SK-N-SH (cell line): ENCODE results near the gene SLC17A5. TPM values are rescaled to one million over a fixed set of nuclear protein-coding genes. Genes with fewer than 3 reads are reported as not detected.

Experiments
- CTCF ChIA-PET: fragments of 300-600, 350-600 bp; formaldehyde crosslinking; extraction: SDS; loops from one replicate; lab custom pipeline; 2021; lab: Yijun Ruan, JAX
- POLR2A ChIA-PET: fragments of 350-600 bp; sonication (Branson Sonifier 250); formaldehyde crosslinking; extraction: SDS; loops from one replicate; lab custom pipeline; 2020; ENCODE audit warnings: antibody characterized with exemption, inconsistent platforms; lab: Yijun Ruan, JAX
- DNase-seq: peaks from one replicate; pipeline ENCODE4 v3.0.0; 2012
- H2AFZ ChIP-seq: fragments of 200-600 bp; sonication (generic); 2 replicates; pipeline ENCODE4 v1.8.1; 2016; ENCODE audit warnings: antibody characterized with exemption, mild to moderate bottlenecking, low read depth
- H3F3A ChIP-seq: fragments of 200-600 bp; sonication (generic); replicated peaks from 2 replicates; pipeline ENCODE3; 2016; ENCODE audit warnings: antibody characterized with exemption, mild to moderate bottlenecking; ENCODE audit not compliant: insufficient read depth
- H3K27ac ChIP-seq, 2 experiments: fragments of 200-500 bp in 1 of 2; fragments of 200-600 bp in 1 of 2; sonication (Bioruptor generic) in 1 of 2; sonication (generic), shearing (Covaris generic) in 1 of 2; 2 replicates each; pipeline versions ENCODE4 v1.5.1 to v1.6.1; 2014 to 2016; ENCODE audit warnings: low read depth in 2 of 2, inconsistent platforms in 1 of 2, low read length in 1 of 2, mild to moderate bottlenecking in 1 of 2, mixed read lengths in 1 of 2
- H3K27me3 ChIP-seq: fragments of 200-600 bp; sonication (generic), shearing (Covaris generic); 2 replicates; pipeline ENCODE4 v1.6.1; 2016; ENCODE audit warnings: mixed run types; ENCODE audit not compliant: insufficient read depth
- H3K36me3 ChIP-seq, 2 experiments: fragments of 200-500 bp in 1 of 2; fragments of 200-600 bp in 1 of 2; sonication (Bioruptor generic) in 1 of 2; sonication (generic) in 1 of 2; replicated peaks in 1 of 2; 2 replicates each; pipeline versions ENCODE3 to v1.5.1; 2014 to 2016; ENCODE audit warnings: low read length in 1 of 2, mild to moderate bottlenecking in 1 of 2; ENCODE audit not compliant: insufficient read depth in 2 of 2, control insufficient read depth in 1 of 2
- H3K4me1 ChIP-seq, 2 experiments: fragments of 200-500 bp in 1 of 2; fragments of 200-600 bp in 1 of 2; sonication (Bioruptor generic) in 1 of 2; sonication (generic), shearing (Covaris generic) in 1 of 2; 2 replicates each; pipeline versions ENCODE4 v1.5.1 to v1.6.1; 2014 to 2016; ENCODE audit warnings: low read depth in 1 of 2, low read length in 1 of 2, mixed run types in 1 of 2; ENCODE audit not compliant: insufficient read depth in 2 of 2, control insufficient read depth in 1 of 2
- H3K4me2 ChIP-seq: fragments of 200-600 bp; sonication (generic), shearing (Covaris generic); 2 replicates; pipeline ENCODE4 v1.6.1; 2017; ENCODE audit warnings: mixed run types
- H3K4me3 ChIP-seq, 2 experiments: fragments of 200-500 bp in 1 of 2; fragments of 200-600 bp in 1 of 2; sonication (Bioruptor generic) in 1 of 2; sonication (generic), shearing (Covaris generic) in 1 of 2; 2 replicates each; pipeline versions ENCODE4 v1.5.1 to v1.8.1; 2014 to 2016; ENCODE audit warnings: low read depth in 2 of 2, inconsistent platforms in 1 of 2, low read length in 1 of 2, mild to moderate bottlenecking in 1 of 2, mixed read lengths in 1 of 2, moderate library complexity in 1 of 2
- H3K79me2 ChIP-seq: fragments of 200-600 bp; sonication (generic); 2 replicates; pipeline ENCODE4 v1.8.1; 2017; ENCODE audit warnings: mild to moderate bottlenecking; ENCODE audit not compliant: insufficient read depth
- H3K9ac ChIP-seq: fragments of 200-600 bp; sonication (generic); 2 replicates; pipeline ENCODE4 v1.6.1; 2017; ENCODE audit warnings: mixed run types
- H3K9me2 ChIP-seq: fragments of 200-600 bp; sonication (generic); 2 replicates; pipeline ENCODE4 v1.6.1; 2017; ENCODE audit warnings: mixed run types
- H3K9me3 ChIP-seq: fragments of 200-600 bp; sonication (generic); 2 replicates; pipeline ENCODE4 v1.6.1; 2017; ENCODE audit warnings: mixed run types, mild to moderate bottlenecking, moderate library complexity
- H4K20me1 ChIP-seq: fragments of 200-600 bp; sonication (generic); 2 replicates; pipeline ENCODE4 v1.6.1; 2017; ENCODE audit warnings: mild to moderate bottlenecking, mixed run types; ENCODE audit not compliant: insufficient read depth
- EP300 ChIP-seq, 2 experiments: IDR thresholded peaks; 2 replicates each; pipeline versions ENCODE4 v1.4.0 to v1.6.1; 2012; ENCODE audit warnings: borderline replicate concordance in 1 of 2, low read depth in 1 of 2, low read length in 1 of 2
- FOXJ3 ChIP-seq: sonication (generic); formaldehyde crosslinking; IDR thresholded peaks from 2 replicates; pipeline ENCODE4 v1.5.1; 2020; ENCODE audit warnings: mild to moderate bottlenecking, missing genetic modification reagents
- FOXM1 ChIP-seq: IDR thresholded peaks from 2 replicates; pipeline ENCODE4 v1.4.0; 2012; ENCODE audit warnings: low read depth, mild to moderate bottlenecking
- GABPA ChIP-seq: IDR thresholded peaks from 2 replicates; pipeline ENCODE4 v1.4.0; 2012; ENCODE audit warnings: low read depth, mild to moderate bottlenecking
- NRF1 ChIP-seq: IDR thresholded peaks from 2 replicates; pipeline ENCODE4 v1.6.1; 2012; ENCODE audit warnings: low read depth, mild to moderate bottlenecking, low read length
- REST ChIP-seq: IDR thresholded peaks from 2 replicates; pipeline ENCODE4 v1.6.1; 2012; ENCODE audit warnings: mild to moderate bottlenecking, low read depth, low read length, moderate library complexity
- RFX5 ChIP-seq: IDR thresholded peaks from 2 replicates; pipeline ENCODE4 v1.6.1; 2012; ENCODE audit warnings: mild to moderate bottlenecking, improper control_type of control experiment, low read length
- RXRA ChIP-seq: IDR thresholded peaks from 2 replicates; pipeline ENCODE4 v1.4.0; 2012; ENCODE audit warnings: low read depth, mild to moderate bottlenecking, borderline replicate concordance
- SMC3 ChIP-seq: IDR thresholded peaks from 2 replicates; pipeline ENCODE4 v1.6.1; 2012; ENCODE audit warnings: low read depth, low read length, improper control_type of control experiment
- YY1 ChIP-seq: IDR thresholded peaks from 2 replicates; pipeline ENCODE4 v1.4.0; 2012; ENCODE audit warnings: low read depth, mild to moderate bottlenecking
- WGBS: methylation state at CpG from one replicate; pipeline ENCODE4 v1.1.6; 2017; ENCODE audit warnings: low lambda C conversion rate; 5-methylcytosine and 5-hydroxymethylcytosine counted together
- polyA plus RNA-seq, 3 experiments: library from polyadenylated mRNA; depleted of rRNA; stranded (reverse); fragments of >200 nt; gene quantifications; 2 replicates each; pipeline ENCODE4 v1.2.3, GENCODE V29; 2012
- TF ChIP-seq, protein P1 (sequence below): IDR thresholded peaks from 2 replicates; pipeline ENCODE4 v1.4.0; 2012; ENCODE audit warnings: low read depth, borderline replicate concordance
- TF ChIP-seq, protein P2 (sequence below): IDR thresholded peaks from 2 replicates; pipeline ENCODE4 v1.4.0; 2012; ENCODE audit warnings: low read depth

Gene SLC17A5
- polyA plus RNA-seq, 1 of the 3 experiments (the other 2 are of a cell fraction): 9.2 TPM

DNA sequence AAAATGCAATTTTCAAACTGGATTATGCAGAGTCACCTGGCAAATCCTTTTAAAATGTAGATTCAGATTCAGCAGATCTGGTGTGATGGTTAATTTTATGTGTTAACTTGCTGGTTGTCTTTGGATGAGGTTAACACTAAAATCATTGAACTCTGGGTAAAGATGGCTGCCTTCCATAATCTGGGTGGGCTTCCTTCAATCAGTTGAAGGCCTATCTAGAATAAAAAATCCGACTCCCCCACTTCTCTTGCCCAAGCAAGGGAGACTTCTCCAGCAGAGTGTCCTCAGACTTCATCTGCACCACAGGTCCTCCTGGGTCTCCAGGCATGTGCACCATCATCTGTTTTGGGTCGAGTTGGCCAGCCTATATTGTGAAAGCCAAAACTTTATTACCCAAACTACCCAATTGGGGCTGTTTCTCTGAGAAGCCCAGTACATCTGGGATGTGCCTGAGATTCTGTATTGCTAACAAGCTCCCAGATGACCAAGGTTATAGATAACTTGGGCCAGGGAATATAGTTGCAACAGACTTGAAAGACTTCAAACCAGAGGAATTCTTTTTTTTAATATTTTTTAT lies 1.6 kb upstream of the SLC17A5 start:
- Histone ChIP-seq H3K4me1 (peaks cover 0 to 3% of the 10 kb centered on the region in 2 experiments; a peak in 2 of 4 replicates), H3K9me3 (no peaks in the 10 kb centered on the region), H3K36me3 (no peaks in the 10 kb centered on the region), H3K27me3 (no peaks in the 10 kb centered on the region), H3K9me2 (no peaks in the 10 kb centered on the region), H4K20me1 (no peaks in the 10 kb centered on the region), H3K4me3 (no peak overlapping the region), H3F3A (peaks cover 5% of the 10 kb centered on the region), H2AFZ (no peak overlapping the region), H3K9ac (no peak overlapping the region), H3K4me2 (peak overlapping the region; percentile 83), H3K27ac (no peak overlapping the region), H3K79me2 (no peaks in the 10 kb centered on the region)
- 58% methylated on average over 2 of the region's 2 CpGs for WGBS
- POLR2A ChIA-PET: interaction anchor here (1.0 kb wide), 1 partner anchor 10 kb away, joined by 3 read pairs; no protein-coding TSS in a partner anchor
- CTCF ChIA-PET: interaction anchor here (1.0 to 1.3 kb wide), 2 partner anchors 9 to 10 kb away, joined by 3 to 5 read pairs; no protein-coding TSS in a partner anchor
- DNase-seq: no peak
- TF ChIP-seq, protein P1, sequence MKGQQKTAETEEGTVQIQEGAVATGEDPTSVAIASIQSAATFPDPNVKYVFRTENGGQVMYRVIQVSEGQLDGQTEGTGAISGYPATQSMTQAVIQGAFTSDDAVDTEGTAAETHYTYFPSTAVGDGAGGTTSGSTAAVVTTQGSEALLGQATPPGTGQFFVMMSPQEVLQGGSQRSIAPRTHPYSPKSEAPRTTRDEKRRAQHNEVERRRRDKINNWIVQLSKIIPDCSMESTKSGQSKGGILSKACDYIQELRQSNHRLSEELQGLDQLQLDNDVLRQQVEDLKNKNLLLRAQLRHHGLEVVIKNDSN: no peak
- TF ChIP-seq FOXM1 (no peak), RXRA (no peak), YY1 (no peak), RFX5 (no peak), GABPA (no peak), NRF1 (no peak), FOXJ3 (CRISPR knock-in tag) (no peak), EP300 (IDR thresholded peaks at IDR 0.05; ENCODE audit: borderline replicate concordance in 1 of 2, low read depth in 1 of 2, low read length in 1 of 2) (no peak), REST (no peak), SMC3 (no peak)
- TF ChIP-seq, protein P2, sequence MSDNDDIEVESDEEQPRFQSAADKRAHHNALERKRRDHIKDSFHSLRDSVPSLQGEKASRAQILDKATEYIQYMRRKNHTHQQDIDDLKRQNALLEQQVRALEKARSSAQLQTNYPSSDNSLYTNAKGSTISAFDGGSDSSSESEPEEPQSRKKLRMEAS: no peak
